ENCODE measurements around the gene PCDHGA1. TPM values are rescaled to one million over a fixed set of nuclear protein-coding genes. Genes with fewer than 3 reads are reported as not detected.

PCDHGA1 gene
- total and polyA plus RNA-seq, 9 of the 15 experiments (the other 6 are each of a cell fraction or from before 2014, with no cell fraction given) = 0.05 to 0.26 (median 0.18) TPM; not detected in 2

- in situ Hi-C loops (cut with MboI) = no loop called here
- WGBS (ENCODE audit: insufficient coverage, low coverage, missing lambda C conversion rate) = 3% methylated on average over 37 of the region's 37 CpGs
- Histone ChIP-seq H3K9me1 (ENCODE audit: control insufficient read depth, insufficient read depth, low read length) (no peaks in the 10 kb centered on the region), H3K4me1 (replicated peaks in 1 of 2; ENCODE audit: control insufficient read depth in 2 of 2, insufficient read depth in 2 of 2, low read length in 2 of 2) (peaks cover 0 to 9% of the 10 kb centered on the region in 2 experiments; a peak in 2 of 5 replicates), H3K4me2 (ENCODE audit: insufficient read depth, low read length) (peak within 1 kb of the TSS; percentile 69), H3K9ac (ENCODE audit: insufficient read depth in 1 of 2, low read depth in 2 of 2, low read length in 2 of 2) (peak within 1 kb of the TSS in 1 of 2 experiments; percentile 69; a peak in 1 of 4 replicates), H3K36me3 (ENCODE audit: control insufficient read depth, insufficient read depth, low read length) (no peaks in the 10 kb centered on the region), H3K79me2 (ENCODE audit: control insufficient read depth, insufficient read depth, low read length) (no peaks in the 10 kb centered on the region), H3K27me3 (ENCODE audit: control insufficient read depth in 2 of 2, insufficient read depth in 2 of 2, low read length in 2 of 2) (peaks cover 9 to 25% of the 10 kb centered on the region in 2 experiments; a peak in 4 of 5 replicates), H2AFZ (ENCODE audit: low read depth, low read length) (peak within 1 kb of the TSS; percentile 67), H4K20me1 (replicated peaks; ENCODE audit: control insufficient read depth, insufficient read depth, low read length) (no peaks in the 10 kb centered on the region), H3K9me3 (replicated peaks; ENCODE audit: control insufficient read depth, insufficient read depth, low read depth, low read length) (no peaks in the 10 kb centered on the region), H3K4me3 (peak within 1 kb of the TSS; percentile 36), H3K27ac (ENCODE audit: extremely low read depth, low read depth, low read length) (no peak within 1 kb of the TSS)
- TF ChIP-seq PRPF4 (IDR thresholded peaks at IDR 0.05; ENCODE audit: insufficient read depth, low read depth, low read length, poor library complexity, severe bottlenecking) (no peak), CTCF (IDR thresholded peaks at IDR 0.05 in 2 of 3, conservative IDR thresholded peaks at IDR 0.05 in 1 of 3; ENCODE audit: insufficient read depth in 2 of 3, low read depth in 1 of 3, low read length in 3 of 3) (peak; percentile 58 to 73 (median 64)), EHMT2 (IDR thresholded peaks at IDR 0.05) (peak; percentile 33; the same call in 1 of the 2 replicates), ELF4 (CRISPR knock-in tag; IDR thresholded peaks at IDR 0.05) (no peak), ZNF253 (CRISPR knock-in tag; conservative IDR thresholded peaks at IDR 0.05) (no peak), RAD21 (CRISPR knock-in tag; conservative IDR thresholded peaks at IDR 0.05 in 1 of 2, IDR thresholded peaks at IDR 0.05 in 1 of 2) (peak in 1 of 2 experiments; percentile 47; a peak in 3 of 4 replicates), TCF7 (IDR thresholded peaks at IDR 0.05; ENCODE audit: borderline replicate concordance) (no peak), THAP12 (CRISPR knock-in tag; IDR thresholded peaks at IDR 0.05) (no peak)
- POLR2A ChIA-PET = no interaction called here
- FAIRE-seq (peak; percentile 89), ATAC-seq (peak; percentile 95), DNase-seq (ENCODE audit: extremely low read depth in 1 of 4, low spot score in 3 of 4) (peak in 3 of 4 experiments; percentile 30 to 42 (median 35))
- BruUV-seq (replicated peaks) = no TSS peak
- intact Hi-C loops (cut with micrococcal nuclease) = no loop called here
- CTCF ChIA-PET (ENCODE audit: low intra/inter-chr PET ratio) = interaction anchor here (0.9 kb wide), 1 partner anchor 181 kb away, joined by 5 read pairs; no protein-coding TSS in a partner anchor
These were observed 52.4 kb downstream of the PCDHGA1 start, which contains the start of gene PCDHGA7 for GRCh38 chr5:141382469-141383294. Gene PCDHGA7, plus strand, starts transcription at chr5:141382742. Its CDS starts 158 bp downstream, at chr5:141382900.

All from K562 (cell line).